Parathyroid adenoma (tissue), 2 donors: ENCODE data around the gene NAA15.

ENCODE experiments used
- H2AFZ ChIP-seq: fragments of 300-600 bp; sonication (generic); one replicate; pipeline ENCODE4 v1.7.0; 2017; ENCODE audit warnings: antibody characterized with exemption, mild to moderate bottlenecking
- H3K27ac ChIP-seq: fragments of 300-600 bp; sonication (generic); one replicate; pipeline ENCODE4 v1.7.0; 2017
- H3K27me3 ChIP-seq: fragments of 300-600 bp; sonication (generic); one replicate; pipeline ENCODE4 v1.7.0; 2017; ENCODE audit warnings: low read length; ENCODE audit not compliant: control insufficient read depth, insufficient read depth
- H3K36me3 ChIP-seq: fragments of 300-600 bp; sonication (generic); one replicate; pipeline ENCODE4 v1.7.0; 2017; ENCODE audit warnings: low read length; ENCODE audit not compliant: control insufficient read depth, insufficient read depth
- H3K4me1 ChIP-seq: fragments of 300-600 bp; sonication (generic); one replicate; pipeline ENCODE4 v1.7.0; 2017; ENCODE audit warnings: control low read depth
- H3K4me2 ChIP-seq: fragments of 300-600 bp; sonication (generic); one replicate; pipeline ENCODE4 v1.7.0; 2017; ENCODE audit warnings: low read length
- H3K4me3 ChIP-seq: fragments of 300-600 bp; sonication (generic); one replicate; pipeline ENCODE4 v1.7.0; 2017; ENCODE audit warnings: low read depth, low read length
- H3K79me2 ChIP-seq: fragments of 300-600 bp; sonication (generic); one replicate; pipeline ENCODE4 v1.7.0; 2017; ENCODE audit warnings: control low read depth
- H3K9ac ChIP-seq: fragments of 300-600 bp; sonication (generic); one replicate; pipeline ENCODE4 v1.7.0; 2017; ENCODE audit warnings: mild to moderate bottlenecking
- H3K9me3 ChIP-seq: fragments of 300-600 bp; sonication (generic); one replicate; pipeline ENCODE4 v1.7.0; 2017; ENCODE audit warnings: low read length; ENCODE audit not compliant: control insufficient read depth
- TF ChIP-seq, protein P1 (sequence below): fragments of 300-600 bp; sonication (generic); IDR thresholded peaks from one replicate; pipeline ENCODE4 v1.7.0; 2017; ENCODE audit warnings: antibody characterized with exemption, mild to moderate bottlenecking
- donor health status: primary hyperparathyroidism.

The NAA15 gene

DNA sequence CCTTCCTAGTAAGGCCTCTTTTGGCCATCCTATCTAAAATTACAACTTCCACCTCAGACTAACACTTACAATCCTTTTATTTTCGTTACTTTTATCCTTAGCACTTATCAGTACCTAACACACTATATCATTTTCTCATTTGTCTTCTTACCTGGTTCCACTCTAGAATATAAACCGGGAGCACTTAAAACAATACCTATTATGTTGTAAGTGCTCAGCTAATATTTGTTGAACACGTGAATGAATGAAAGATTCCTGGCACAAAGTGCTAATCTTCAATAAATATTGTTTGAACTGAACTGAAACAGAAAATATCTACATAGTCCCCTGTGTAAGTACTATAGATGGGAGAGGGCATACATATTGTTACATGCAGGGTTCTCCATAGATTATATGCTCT is 35.7 kb upstream of the NAA15 start:
- Histone ChIP-seq H3K27ac (no peak overlapping the region), H2AFZ (no peak overlapping the region), H3K9ac (no peak overlapping the region), H3K4me1 (no peaks in the 10 kb centered on the region), H3K36me3 (no peaks in the 10 kb centered on the region), H3K4me2 (no peak overlapping the region), H3K27me3 (no peaks in the 10 kb centered on the region), H3K4me3 (no peak overlapping the region), H3K79me2 (no peaks in the 10 kb centered on the region), H3K9me3 (no peaks in the 10 kb centered on the region)
- TF ChIP-seq, protein P1, sequence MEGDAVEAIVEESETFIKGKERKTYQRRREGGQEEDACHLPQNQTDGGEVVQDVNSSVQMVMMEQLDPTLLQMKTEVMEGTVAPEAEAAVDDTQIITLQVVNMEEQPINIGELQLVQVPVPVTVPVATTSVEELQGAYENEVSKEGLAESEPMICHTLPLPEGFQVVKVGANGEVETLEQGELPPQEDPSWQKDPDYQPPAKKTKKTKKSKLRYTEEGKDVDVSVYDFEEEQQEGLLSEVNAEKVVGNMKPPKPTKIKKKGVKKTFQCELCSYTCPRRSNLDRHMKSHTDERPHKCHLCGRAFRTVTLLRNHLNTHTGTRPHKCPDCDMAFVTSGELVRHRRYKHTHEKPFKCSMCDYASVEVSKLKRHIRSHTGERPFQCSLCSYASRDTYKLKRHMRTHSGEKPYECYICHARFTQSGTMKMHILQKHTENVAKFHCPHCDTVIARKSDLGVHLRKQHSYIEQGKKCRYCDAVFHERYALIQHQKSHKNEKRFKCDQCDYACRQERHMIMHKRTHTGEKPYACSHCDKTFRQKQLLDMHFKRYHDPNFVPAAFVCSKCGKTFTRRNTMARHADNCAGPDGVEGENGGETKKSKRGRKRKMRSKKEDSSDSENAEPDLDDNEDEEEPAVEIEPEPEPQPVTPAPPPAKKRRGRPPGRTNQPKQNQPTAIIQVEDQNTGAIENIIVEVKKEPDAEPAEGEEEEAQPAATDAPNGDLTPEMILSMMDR, result no peak

DNA sequence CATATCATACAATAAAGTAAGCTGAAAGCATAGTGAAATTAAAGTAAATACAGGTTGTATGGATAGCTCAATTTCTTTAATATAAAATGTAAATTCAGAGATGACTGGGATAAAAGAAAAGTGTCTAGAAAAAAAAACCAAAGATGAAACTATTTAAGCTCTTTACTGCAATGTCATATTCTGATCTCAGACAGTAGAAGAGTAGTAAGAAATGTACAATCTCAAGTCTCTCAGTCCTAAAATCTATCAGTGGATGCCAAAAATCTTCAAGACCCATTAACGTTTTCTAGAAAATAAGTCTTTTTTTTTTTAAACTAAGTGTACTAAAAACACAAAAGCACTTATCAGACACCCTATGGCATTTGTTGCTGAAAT is 35.1 kb upstream of the NAA15 start:
- H3K9ac ChIP-seq, result no peak overlapping the region
- H3K27ac ChIP-seq, result no peak overlapping the region
- no peaks in the 10 kb centered on the region for H3K36me3 ChIP-seq
- TF ChIP-seq, protein P1, result no peak
- no peaks in the 10 kb centered on the region for H3K4me1 ChIP-seq
- H2AFZ ChIP-seq, result peak overlapping the region; percentile 17
- H3K27me3 ChIP-seq, result no peaks in the 10 kb centered on the region
- H3K79me2 ChIP-seq, result no peaks in the 10 kb centered on the region
- H3K4me2 ChIP-seq, result no peak overlapping the region
- H3K4me3 ChIP-seq, result no peak overlapping the region
- no peaks in the 10 kb centered on the region for H3K9me3 ChIP-seq

DNA sequence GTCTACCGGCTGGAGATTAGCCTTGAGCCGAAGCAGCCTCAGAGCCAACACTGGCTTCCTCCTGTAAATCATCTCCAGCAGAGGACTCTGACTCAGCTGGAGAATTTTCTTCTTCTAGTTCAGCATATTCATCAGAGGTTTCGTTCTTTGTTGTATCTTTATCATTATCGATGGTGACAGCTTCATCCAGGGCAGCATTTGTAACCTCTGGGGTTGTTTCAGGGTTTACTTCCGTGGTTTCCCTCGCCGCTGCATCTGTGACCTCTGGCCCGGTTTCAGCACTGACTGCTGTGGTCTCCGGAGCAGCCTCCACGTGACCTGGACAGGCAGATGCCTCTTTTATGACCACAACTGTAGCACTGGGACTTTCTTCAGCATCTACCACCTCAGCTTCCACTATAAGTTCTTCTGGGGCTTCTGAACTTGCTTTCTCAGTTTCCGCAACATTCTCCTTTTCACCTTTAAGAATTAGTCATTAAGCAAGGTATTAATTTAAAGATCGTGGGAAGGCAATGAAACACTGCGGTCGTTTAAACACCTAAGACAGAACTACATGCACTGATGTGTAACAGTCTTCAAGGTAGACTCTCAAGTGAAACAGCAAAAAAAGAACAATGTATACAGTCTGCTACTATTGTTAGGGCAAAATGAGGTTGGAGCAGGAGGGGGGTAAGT is 34.6 kb upstream of the NAA15 start:
- H3K79me2 ChIP-seq, result no peaks in the 10 kb centered on the region
- no peak overlapping the region for H3K4me3 ChIP-seq
- H3K9ac ChIP-seq, result no peak overlapping the region
- H3K4me1 ChIP-seq, result no peaks in the 10 kb centered on the region
- peak overlapping the region; percentile 17 for H2AFZ ChIP-seq
- TF ChIP-seq, protein P1, result no peak
- H3K27me3 ChIP-seq, result no peaks in the 10 kb centered on the region
- H3K4me2 ChIP-seq, result no peak overlapping the region
- H3K27ac ChIP-seq, result no peak overlapping the region
- H3K9me3 ChIP-seq, result no peaks in the 10 kb centered on the region
- H3K36me3 ChIP-seq, result no peaks in the 10 kb centered on the region

DNA sequence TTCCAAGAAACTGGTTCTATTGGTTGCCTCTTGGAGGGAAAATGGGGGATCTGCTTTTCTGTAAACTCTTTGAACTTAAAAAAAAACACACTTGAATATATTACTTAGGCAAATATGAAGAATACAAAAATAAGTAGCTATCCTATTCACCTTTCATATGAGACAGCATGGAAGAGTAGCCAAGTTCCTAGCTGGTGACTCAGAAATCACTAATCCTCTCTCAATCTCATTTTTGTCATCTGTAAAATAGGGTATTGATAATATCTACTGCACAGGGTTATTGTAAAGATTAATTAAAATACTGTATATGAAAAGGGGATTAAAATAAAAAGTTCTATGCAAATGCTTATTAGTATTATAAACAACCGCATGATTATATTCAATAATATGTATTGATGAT is 34.0 kb upstream of the NAA15 start:
- no peaks in the 10 kb centered on the region for H3K9me3 ChIP-seq
- no peaks in the 10 kb centered on the region for H3K36me3 ChIP-seq
- no peaks in the 10 kb centered on the region for H3K79me2 ChIP-seq
- H3K4me3 ChIP-seq, result no peak overlapping the region
- H2AFZ ChIP-seq, result no peak overlapping the region
- H3K4me1 ChIP-seq, result no peaks in the 10 kb centered on the region
- no peak overlapping the region for H3K27ac ChIP-seq
- no peak overlapping the region for H3K4me2 ChIP-seq
- no peak overlapping the region for H3K9ac ChIP-seq
- TF ChIP-seq, protein P1, result no peak
- H3K27me3 ChIP-seq, result no peaks in the 10 kb centered on the region

DNA sequence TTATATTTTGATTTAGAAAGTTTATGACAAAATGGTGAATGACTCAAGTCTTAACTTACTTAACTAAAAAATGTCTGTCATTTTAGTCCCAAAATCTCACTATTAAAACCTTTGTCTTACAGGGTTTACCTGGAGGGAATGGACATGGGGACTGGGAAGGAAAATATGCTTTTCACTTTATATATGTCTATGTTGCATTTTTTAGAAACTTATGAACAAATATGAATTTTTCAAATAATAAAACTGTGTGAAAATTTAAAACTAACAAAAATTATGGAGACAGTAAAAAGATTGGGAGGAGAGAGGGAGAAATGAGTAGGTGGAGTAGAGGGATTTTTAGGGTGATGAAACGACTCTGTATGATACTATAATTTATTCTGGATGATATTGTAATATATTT is 27.5 kb upstream of the NAA15 start:
- Histone ChIP-seq H3K36me3 (no peaks in the 10 kb centered on the region), H3K4me3 (no peak overlapping the region), H3K4me1 (no peaks in the 10 kb centered on the region), H3K4me2 (no peak overlapping the region), H3K79me2 (no peaks in the 10 kb centered on the region), H3K9me3 (no peaks in the 10 kb centered on the region), H3K9ac (no peak overlapping the region), H3K27ac (no peak overlapping the region), H2AFZ (no peak overlapping the region), H3K27me3 (no peaks in the 10 kb centered on the region)
- TF ChIP-seq, protein P1, result no peak
